ENCODE data around the gene NFATC3. TPM values are rescaled to one million over a fixed set of nuclear protein-coding genes. Genes with fewer than 3 reads are reported as not detected.
"Not testable (repeated sequence)": the region's sequence is repeated elsewhere in the genome, so short reads cannot be mapped to it uniquely, and the experiment has no call there.

The NFATC3 gene
- total and polyA plus RNA-seq, 7 donors: 4.8 to 52.2 (median 42.8) TPM

GRCh38 chr16:68088130-68088972 lies 3.2 kb downstream of the NFATC3 start:
- intact Hi-C loops (cut with DNase I): no loop called here
- Histone ChIP-seq H3K4me3 (no peak overlapping the region), H3K27ac (peak overlapping the region in 2 of 4 donors; percentile 94 to 99), H3K4me1 (peaks cover 0 to 59% (median 38%) of the 10 kb centered on the region in 4 donors), H3K36me3 (no peaks in the 10 kb centered on the region), H3K9me3 (no peaks in the 10 kb centered on the region), H3K27me3 (no peaks in the 10 kb centered on the region)
- WGBS, 2 donors: 83 to 86% methylated on average over 9 of the region's 9 CpGs
- no peak for DNase-seq
- no peak for TF ChIP-seq EP300 (IDR thresholded peaks at IDR 0.05)
- no peak for TF ChIP-seq POLR2A (IDR thresholded peaks at IDR 0.05)
- no peak for TF ChIP-seq POLR2AphosphoS5 (IDR thresholded peaks at IDR 0.05)
- no peak for TF ChIP-seq CTCF (IDR thresholded peaks at IDR 0.05)

- no peak overlapping the region for H3K27ac ChIP-seq
- H3K4me1 ChIP-seq: peaks cover 0 to 57% (median 33%) of the 10 kb centered on the region in 4 donors
- TF ChIP-seq POLR2A (IDR thresholded peaks at IDR 0.05) (no peak), POLR2AphosphoS5 (IDR thresholded peaks at IDR 0.05) (no peak), CTCF (IDR thresholded peaks at IDR 0.05) (no peak), EP300 (IDR thresholded peaks at IDR 0.05) (no peak)
- H3K9me3 ChIP-seq: no peaks in the 10 kb centered on the region
- 77 to 81% methylated on average over 4 of the region's 4 CpGs for whole genome bisulfite sequencing, 2 donors
- no peak for DNase-seq
- H3K36me3 ChIP-seq: no peaks in the 10 kb centered on the region
- intact Hi-C loops (cut with DNase I): no loop called here
- H3K27me3 ChIP-seq: no peaks in the 10 kb centered on the region
- H3K4me3 ChIP-seq: no peak overlapping the region
These were observed 3.9 kb downstream of the NFATC3 start for GRCh38 chr16:68089067-68089466.

- no peak for TF ChIP-seq POLR2AphosphoS5 (IDR thresholded peaks at IDR 0.05)
- no peak for TF ChIP-seq CTCF (IDR thresholded peaks at IDR 0.05)
- TF ChIP-seq EP300 (IDR thresholded peaks at IDR 0.05): no peak
- TF ChIP-seq POLR2A (IDR thresholded peaks at IDR 0.05): no peak
- Histone ChIP-seq H3K27ac (no peak overlapping the region), H3K9me3 (no peaks in the 10 kb centered on the region), H3K4me1 (peaks cover 0 to 56% (median 34%) of the 10 kb centered on the region in 4 donors), H3K27me3 (no peaks in the 10 kb centered on the region), H3K4me3 (no peak overlapping the region), H3K36me3 (no peaks in the 10 kb centered on the region)
- DNase-seq: no peak
- intact Hi-C loops (cut with DNase I): no loop called here
- WGBS, 2 donors: 46 to 47% methylated on average over 3 of the region's 3 CpGs
These were observed 5.0 kb downstream of the NFATC3 start for GRCh38 chr16:68090130-68090529.

- Histone ChIP-seq H3K36me3 (no peaks in the 10 kb centered on the region), H3K27ac (no peak overlapping the region), H3K27me3 (no peaks in the 10 kb centered on the region), H3K9me3 (no peaks in the 10 kb centered on the region), H3K4me3 (no peak overlapping the region), H3K4me1 (peaks cover 0 to 57% (median 34%) of the 10 kb centered on the region in 4 donors)
- 33 to 65% methylated on average over 3 of the region's 3 CpGs for WGBS, 2 donors
- no peak for TF ChIP-seq POLR2AphosphoS5 (IDR thresholded peaks at IDR 0.05)
- intact Hi-C loops (cut with DNase I): no loop called here
- no peak for DNase-seq
These were observed 5.4 kb downstream of the NFATC3 start for GRCh38 chr16:68090533-68090932.

- 92 to 94% methylated on average over 5 of the region's 5 CpGs for WGBS, 2 donors
- intact Hi-C loops (cut with DNase I): no loop called here
- Histone ChIP-seq H3K9me3 (no peaks in the 10 kb centered on the region), H3K27ac (peak overlapping the region in 1 of 4 donors; percentile 27), H3K4me3 (no peak overlapping the region), H3K27me3 (no peaks in the 10 kb centered on the region), H3K36me3 (no peaks in the 10 kb centered on the region), H3K4me1 (peaks cover 0 to 57% (median 32%) of the 10 kb centered on the region in 4 donors)
- DNase-seq: no peak
- no peak for TF ChIP-seq POLR2A (IDR thresholded peaks at IDR 0.05)
- no peak for TF ChIP-seq CTCF (IDR thresholded peaks at IDR 0.05)
- TF ChIP-seq POLR2AphosphoS5 (IDR thresholded peaks at IDR 0.05): no peak
- TF ChIP-seq EP300 (IDR thresholded peaks at IDR 0.05): no peak
These were observed 6.5 kb downstream of the NFATC3 start for GRCh38 chr16:68091380-68092261.

GRCh38 chr16:68092275-68092674 lies 7.1 kb downstream of the NFATC3 start:
- H3K27me3 ChIP-seq; DNase-seq; H3K4me3 ChIP-seq; intact Hi-C loops (cut with DNase I); H3K9me3 ChIP-seq; H3K36me3 ChIP-seq: not testable (repeated sequence)
- H3K27ac ChIP-seq: peak overlapping the region in 1 of 4 donors; percentile 27
- 93 to 95% methylated on average over 10 of the region's 10 CpGs for WGBS, 2 donors
- H3K4me1 ChIP-seq: peaks cover 0 to 51% (median 27%) of the 10 kb centered on the region in 4 donors

Measured in sigmoid colon (tissue), 7 donors.